DND-41 (cell line): Measurements from ENCODE around the gene FARP1.

Source experiments
- ATAC-seq: fragments of 200-7000 bp; cut with Tn5 transposase; 3 replicates; pipeline ENCODE4 v1.9.1; 2021; ENCODE audit warnings: low read depth; ENCODE audit not compliant: insufficient read depth
- DNase-seq: peaks from one replicate; pipeline ENCODE4 v3.0.0-alpha.2; 2020
- H2AFZ ChIP-seq: 2 replicates; pipeline ENCODE4 v1.6.0; 2012; ENCODE audit warnings: low read depth, low read length
- H3K27ac ChIP-seq: 2 replicates; pipeline ENCODE4 v1.5.1; 2012; ENCODE audit warnings: low read length, inconsistent platforms
- H3K27me3 ChIP-seq: fragments of 200-600 bp; sonication (generic); 2 replicates; pipeline ENCODE4 v1.6.0; 2012; ENCODE audit warnings: low read length, mild to moderate bottlenecking, inconsistent platforms; ENCODE audit not compliant: insufficient read depth, poor library complexity
- H3K36me3 ChIP-seq: 2 replicates; pipeline ENCODE4 v1.5.1; 2012; ENCODE audit warnings: low read length, inconsistent platforms; ENCODE audit not compliant: insufficient read depth
- H3K4me1 ChIP-seq: 2 replicates; pipeline ENCODE4 v1.5.1; 2012; ENCODE audit warnings: mild to moderate bottlenecking, low read length; ENCODE audit not compliant: insufficient read depth
- H3K4me2 ChIP-seq: 2 replicates; pipeline ENCODE4 v1.6.0; 2012; ENCODE audit warnings: mild to moderate bottlenecking, moderate library complexity, low read length, inconsistent platforms; ENCODE audit not compliant: insufficient read depth
- H3K4me3 ChIP-seq, 2 experiments: fragments of 200-600 bp in 1 of 2; shearing (Covaris generic) in 1 of 2; 2 replicates each; pipeline ENCODE4 v1.5.1; 2012 to 2016; ENCODE audit warnings: inconsistent platforms in 2 of 2, low read length in 2 of 2, mild to moderate bottlenecking in 2 of 2, low read depth in 1 of 2, moderate library complexity in 1 of 2
- H3K79me2 ChIP-seq: 2 replicates; pipeline ENCODE4 v1.6.0; 2012; ENCODE audit warnings: low read length, inconsistent platforms; ENCODE audit not compliant: insufficient read depth
- H3K9ac ChIP-seq: 2 replicates; pipeline ENCODE4 v1.6.0; 2012; ENCODE audit warnings: low read depth, mild to moderate bottlenecking, inconsistent platforms, low read length, moderate library complexity
- H3K9me3 ChIP-seq: 2 replicates; pipeline ENCODE4 v1.5.1; 2012; ENCODE audit warnings: low read length, moderate library complexity, mild to moderate bottlenecking, inconsistent platforms; ENCODE audit not compliant: insufficient read depth, severe bottlenecking
- H4K20me1 ChIP-seq: 2 replicates; pipeline ENCODE4 v1.6.0; 2012; ENCODE audit warnings: low read length; ENCODE audit not compliant: insufficient read depth
- CTCF ChIP-seq: IDR thresholded peaks from 2 replicates; pipeline ENCODE4 v1.5.1; 2012; ENCODE audit warnings: borderline replicate concordance, low read length, moderate library complexity, mild to moderate bottlenecking; ENCODE audit not compliant: poor library complexity, severe bottlenecking; ENCODE audit errors: extremely low read depth
- EZH2 ChIP-seq: IDR thresholded peaks from 3 replicates; pipeline ENCODE4 v1.6.1; 2012; ENCODE audit warnings: borderline replicate concordance, low read depth, mild to moderate bottlenecking, moderate library complexity, low read length, inconsistent platforms; ENCODE audit not compliant: severe bottlenecking

The FARP1 gene

DNA sequence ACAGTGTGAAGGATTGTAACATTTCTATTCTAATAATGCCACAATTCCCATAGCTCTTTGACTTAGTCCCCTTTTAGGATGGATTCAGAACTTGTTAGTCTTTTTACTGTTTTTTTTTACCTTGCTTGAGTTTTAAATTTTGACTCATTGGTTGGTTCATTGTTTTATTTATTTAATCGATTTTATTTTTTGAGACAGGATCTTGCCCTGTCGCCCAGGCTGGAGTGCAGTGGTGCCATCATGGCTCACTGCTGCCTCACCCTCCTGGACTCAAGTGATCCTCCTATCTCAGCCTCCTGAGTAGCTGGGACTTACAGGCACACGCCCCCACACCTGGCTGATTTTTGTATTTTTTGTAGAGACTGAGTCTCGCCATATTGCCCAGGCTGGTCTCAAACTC, 39.3 kb downstream of the FARP1 start:
- H3K36me3 ChIP-seq: no peaks in the 10 kb centered on the region
- H3K4me1 ChIP-seq: 0 out of 2 replicates have a peak, but pooled peaks cover 2% of the 10 kb centered on the region
- DNase-seq: no peak
- no peak overlapping the region for H3K9ac ChIP-seq
- no peak overlapping the region for H3K4me3 ChIP-seq
- no peaks in the 10 kb centered on the region for H3K79me2 ChIP-seq
- no peak overlapping the region for H2AFZ ChIP-seq
- H4K20me1 ChIP-seq: no peaks in the 10 kb centered on the region
- TF ChIP-seq CTCF (no peak), EZH2 (no peak)
- no peak overlapping the region for H3K27ac ChIP-seq
- no peak for ATAC-seq
- no peaks in the 10 kb centered on the region for H3K27me3 ChIP-seq
- no peaks in the 10 kb centered on the region for H3K9me3 ChIP-seq
- H3K4me2 ChIP-seq: no peak overlapping the region

DNA sequence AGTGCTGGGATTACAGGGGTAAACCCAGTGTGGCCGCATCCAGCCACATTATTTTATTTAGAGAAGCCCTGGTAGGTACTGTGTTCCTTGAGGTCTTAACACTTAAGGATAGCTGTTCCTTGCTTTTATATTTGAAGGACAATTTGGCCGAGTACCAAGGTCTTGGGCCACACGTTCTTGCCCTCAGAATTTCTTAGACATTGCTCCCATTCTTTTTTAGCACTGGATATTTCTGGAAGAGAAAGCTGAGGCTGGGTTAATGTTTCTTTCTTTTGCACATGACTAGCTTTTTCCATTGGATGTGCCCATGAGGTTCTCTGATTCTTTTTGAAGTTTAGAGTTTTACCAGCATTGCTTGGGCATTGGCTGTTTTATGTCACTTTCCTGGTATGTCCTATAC, 39.7 kb downstream of the FARP1 start:
- Histone ChIP-seq H3K36me3 (no peaks in the 10 kb centered on the region), H3K4me1 (0 out of 2 replicates have a peak, but pooled peaks cover 2% of the 10 kb centered on the region), H3K27me3 (no peaks in the 10 kb centered on the region), H2AFZ (no peak overlapping the region), H3K4me2 (no peak overlapping the region), H3K4me3 (no peak overlapping the region), H3K9ac (no peak overlapping the region), H4K20me1 (no peaks in the 10 kb centered on the region), H3K9me3 (no peaks in the 10 kb centered on the region), H3K27ac (no peak overlapping the region), H3K79me2 (no peaks in the 10 kb centered on the region)
- ATAC-seq (no peak), DNase-seq (no peak)
- TF ChIP-seq CTCF: no peak
- TF ChIP-seq EZH2: no peak

GRCh38 chr13:98184792-98185191, 41.9 kb downstream of the FARP1 start:
- Histone ChIP-seq H3K27ac (no peak overlapping the region), H3K9ac (no peak overlapping the region)

More at GRCh38 chr13:98184792-98185191, 41.9 kb downstream of the FARP1 start:
- no peaks in the 10 kb centered on the region for H3K27me3 ChIP-seq
- no peaks in the 10 kb centered on the region for H3K36me3 ChIP-seq
- ATAC-seq (no peak), DNase-seq (no peak)
- H3K4me3 ChIP-seq: no peak overlapping the region
- H2AFZ ChIP-seq: no peak overlapping the region
- H3K4me2 ChIP-seq: no peak overlapping the region
- no peaks in the 10 kb centered on the region for H4K20me1 ChIP-seq
- no peaks in the 10 kb centered on the region for H3K9me3 ChIP-seq
- H3K4me1 ChIP-seq: 0 out of 2 replicates have a peak, but pooled peaks cover 2% of the 10 kb centered on the region
- H3K79me2 ChIP-seq: no peaks in the 10 kb centered on the region
- no peak for TF ChIP-seq CTCF
- TF ChIP-seq EZH2: no peak
